Head of caudate nucleus (tissue), 42 donors: ENCODE measurements around the gene LSAMP.

Source experiments
- DNase-seq, 42 donors: peaks; one replicate each; pipeline versions ENCODE4 v3.0.0 to v3.0.0-alpha.2; 2020 to 2021; ENCODE audit warnings: mixed read lengths in 7 of 42
- intact Hi-C: fragments of 100-400 bp; cut with DNase I; formaldehyde crosslinking; loops from one replicate; pipeline ENCODE4 v1.15.0; 2022

LSAMP gene

DNA sequence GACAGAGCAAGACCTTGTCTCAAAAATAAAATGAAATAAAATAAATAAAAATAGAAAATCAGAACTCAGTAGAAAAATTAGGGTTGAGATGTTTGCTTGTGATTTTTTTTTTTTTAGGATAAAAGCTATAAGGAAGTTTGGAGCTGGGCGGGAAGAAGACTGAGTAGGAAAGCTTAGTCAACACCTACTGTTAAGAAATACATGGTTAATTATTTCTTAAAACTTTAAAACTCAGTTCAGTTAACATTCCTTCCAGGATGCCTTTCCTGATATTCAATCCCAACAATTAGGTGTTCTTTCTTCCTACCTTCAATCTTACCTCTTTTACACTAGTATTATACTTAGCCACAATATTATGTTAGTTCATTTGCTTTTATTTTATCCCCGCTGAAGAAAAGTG, 246.2 kb downstream of the LSAMP start:
- intact Hi-C loops: no loop called here
- no peak for DNase-seq

DNA sequence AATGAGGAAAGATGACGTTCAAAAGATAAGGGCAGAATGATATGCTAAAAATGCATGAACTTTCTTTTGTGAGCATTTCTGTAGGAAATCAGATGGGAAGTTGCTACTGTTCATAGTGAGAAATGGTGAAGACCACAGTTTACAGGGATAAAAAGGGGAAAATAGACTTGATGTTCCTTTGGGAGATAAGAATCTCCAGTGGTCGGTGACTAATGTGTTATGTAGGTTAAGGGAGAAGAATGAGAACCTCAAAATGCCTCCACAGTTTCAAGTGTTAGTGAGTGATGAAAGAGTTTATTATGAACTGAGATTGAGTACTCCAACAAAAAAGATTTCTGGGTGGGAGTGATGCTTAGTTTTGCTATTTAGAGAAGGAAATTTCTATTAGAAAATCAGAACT, 247.2 kb downstream of the LSAMP start:
- intact Hi-C loops: no loop called here
- no peak for DNase-seq

DNA sequence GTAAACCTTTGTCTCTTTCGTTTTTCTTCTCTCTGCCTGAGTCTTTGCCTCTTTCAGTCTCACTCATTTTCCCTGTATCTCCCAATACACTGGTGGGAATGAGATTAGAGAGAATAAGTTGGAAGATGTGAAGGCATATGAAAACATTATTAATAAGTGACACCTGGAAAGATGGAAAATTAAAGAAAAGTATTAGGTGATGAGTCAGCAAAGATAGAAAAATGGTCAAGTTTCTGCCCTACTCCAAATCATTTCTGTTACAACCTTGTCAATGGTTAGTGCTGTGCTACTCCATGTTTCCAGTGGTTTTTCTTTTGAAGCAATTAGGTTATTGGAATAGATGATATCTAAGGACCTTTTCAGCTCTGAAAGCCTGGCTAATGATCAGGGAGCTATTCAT, 252.8 kb downstream of the LSAMP start:
- DNase-seq: no peak

DNA sequence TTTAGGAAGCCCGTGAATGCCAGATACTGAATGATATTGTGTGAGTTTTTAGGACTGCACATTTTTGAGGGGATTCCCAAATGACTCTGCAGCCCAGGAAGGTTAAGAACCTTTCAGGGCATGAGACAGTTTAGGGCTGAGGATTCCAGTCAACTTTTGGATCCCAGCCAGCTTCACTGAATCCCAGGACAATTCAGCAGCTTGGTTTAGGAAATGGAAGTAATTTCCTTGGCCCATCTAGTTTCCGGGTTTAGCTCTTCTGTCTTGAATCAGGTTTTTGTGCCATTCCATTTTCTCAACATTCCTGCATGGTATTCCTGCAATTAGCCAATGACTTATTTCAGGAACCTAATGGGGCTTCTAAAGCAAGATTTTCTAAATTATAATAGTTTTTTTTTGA, 253.9 kb downstream of the LSAMP start:
- intact Hi-C loops: no loop called here
- DNase-seq: no peak

More for the DNA sequence above, 252.8 kb downstream of the LSAMP start:
- intact Hi-C loops: no loop called here

DNA sequence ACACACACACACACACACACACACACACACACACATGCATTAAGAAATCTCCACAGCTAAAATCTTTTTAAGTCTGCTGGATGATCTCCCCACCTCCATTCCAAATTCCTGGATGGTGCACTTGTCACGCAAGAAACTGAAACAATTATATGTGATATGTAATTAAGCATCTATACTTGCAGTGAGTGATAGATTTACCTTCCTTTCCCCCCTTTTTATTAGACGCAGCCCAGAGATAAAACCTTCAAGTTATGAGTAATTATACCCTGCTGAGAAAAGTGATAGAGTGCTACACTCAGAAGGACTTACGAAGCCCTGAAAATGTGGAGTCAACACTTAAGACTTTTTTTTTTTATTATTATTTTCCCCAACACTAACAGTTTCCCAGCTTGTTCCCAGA, 255.2 kb downstream of the LSAMP start:
- intact Hi-C loops: no loop called here

DNA sequence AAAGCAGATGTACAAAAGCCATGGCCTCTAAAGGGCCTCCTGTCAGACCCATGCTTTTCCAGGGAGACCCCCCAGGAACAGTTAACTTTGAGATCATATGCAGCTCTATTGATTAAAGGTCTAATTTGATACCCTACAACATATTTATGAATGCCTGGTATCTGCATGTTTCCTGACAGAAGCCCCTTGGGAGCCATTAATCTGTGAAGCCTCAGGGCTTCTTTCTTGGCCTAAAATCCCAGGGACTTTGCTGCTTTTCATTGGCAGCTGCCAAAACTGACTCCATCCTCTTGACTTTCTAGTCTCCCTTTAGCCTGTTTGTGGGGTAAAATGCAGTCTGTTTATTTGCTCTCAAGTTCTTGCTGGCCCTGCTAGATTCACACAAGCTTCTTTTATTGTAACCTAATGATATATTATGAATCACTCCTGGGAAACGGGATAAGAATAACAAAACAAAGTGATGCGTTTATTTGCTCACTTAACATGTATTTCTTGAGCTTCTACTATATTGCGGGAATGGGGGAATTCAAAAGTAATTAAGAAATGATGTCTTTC, 257.0 kb downstream of the LSAMP start:
- intact Hi-C loops: no loop called here
- DNase-seq: no peak

More for the DNA sequence above, 255.2 kb downstream of the LSAMP start:
- DNase-seq: no peak

DNA sequence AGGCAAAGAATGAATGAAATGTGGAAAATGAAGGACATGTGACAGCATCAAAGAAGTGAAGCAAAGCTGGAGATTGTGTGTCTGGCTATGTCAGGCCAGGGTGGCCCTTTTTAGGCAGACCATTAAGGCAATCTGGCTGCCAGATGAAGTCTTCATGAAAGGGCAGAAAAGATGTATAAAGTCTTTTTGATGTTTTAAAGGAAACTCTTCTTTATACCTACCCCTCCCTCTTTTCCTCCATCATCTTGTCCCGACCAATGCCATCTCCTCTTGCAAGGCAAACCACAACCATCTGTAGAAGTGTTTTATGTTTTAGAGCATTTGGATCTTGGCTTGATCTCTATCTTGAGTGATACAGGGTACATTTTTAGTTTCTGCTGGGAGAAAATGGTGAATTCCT, 259.2 kb downstream of the LSAMP start:
- DNase-seq: no peak

DNA sequence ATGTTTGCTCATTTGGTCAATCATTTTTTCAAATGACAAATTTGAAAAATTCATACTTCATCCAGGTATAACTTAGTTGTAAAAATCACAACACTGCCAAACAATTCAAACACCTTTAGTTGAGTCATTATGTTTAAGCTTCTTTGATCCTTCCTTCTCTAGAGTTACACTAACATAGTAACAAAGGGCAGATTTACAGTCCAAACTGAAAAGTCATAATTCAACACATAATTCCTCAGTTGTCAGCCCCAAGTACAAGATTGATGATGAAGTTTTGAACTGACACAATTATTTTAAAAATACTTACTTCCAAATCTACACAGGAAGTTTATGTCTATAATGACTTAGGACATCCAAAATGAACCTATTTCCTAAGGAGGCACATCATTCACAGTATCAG, 264.1 kb downstream of the LSAMP start:
- intact Hi-C loops: no loop called here

More for the DNA sequence above, 259.2 kb downstream of the LSAMP start:
- intact Hi-C loops: no loop called here

DNA sequence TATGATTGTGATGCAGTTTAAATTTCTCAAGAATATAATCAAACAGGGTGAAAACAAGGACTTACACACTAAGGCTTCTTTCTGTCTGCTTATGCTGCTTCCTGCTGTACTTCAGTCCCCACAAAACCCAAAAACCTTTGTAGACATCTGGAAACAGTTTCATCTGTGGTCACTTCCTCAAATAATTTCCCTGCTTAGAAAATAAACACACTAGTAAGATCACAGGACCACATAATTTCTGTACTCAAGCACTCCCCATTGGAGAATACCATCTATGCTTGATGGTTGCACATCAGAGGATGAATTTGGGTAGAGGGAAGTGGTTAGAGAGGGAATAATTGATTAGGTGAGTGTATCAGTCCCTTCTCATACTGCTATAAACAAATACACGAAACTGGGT, 266.2 kb downstream of the LSAMP start:
- DNase-seq: no peak
- intact Hi-C loops: no loop called here

More for the DNA sequence above, 264.1 kb downstream of the LSAMP start:
- DNase-seq: no peak

DNA sequence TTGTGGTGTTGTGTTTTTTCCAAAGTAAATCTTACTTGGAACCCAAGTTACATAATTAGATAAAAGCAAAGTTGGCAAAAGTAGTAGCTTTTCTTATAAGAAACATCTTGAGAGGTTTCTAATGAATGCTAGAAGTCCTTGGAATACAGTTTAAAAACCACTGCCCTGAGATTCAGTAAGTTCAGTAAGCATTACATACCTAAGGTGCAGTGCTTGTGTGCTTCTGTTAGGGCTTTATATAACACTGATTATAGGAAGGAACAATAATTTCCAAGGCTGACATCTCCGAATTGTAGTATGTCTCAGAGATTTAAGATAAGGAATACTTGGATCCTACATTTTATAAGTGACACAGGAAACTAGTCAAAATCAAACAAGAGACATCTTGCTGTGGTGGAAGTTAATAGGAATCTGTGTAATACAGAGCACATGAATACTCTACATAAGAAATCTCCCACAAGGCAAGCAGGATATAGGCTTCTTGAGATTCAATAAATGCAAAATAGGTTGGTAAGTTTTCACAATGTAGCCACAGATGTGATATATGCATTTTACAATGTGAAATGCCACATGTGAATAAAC, 268.2 kb downstream of the LSAMP start:
- intact Hi-C loops: no loop called here

DNA sequence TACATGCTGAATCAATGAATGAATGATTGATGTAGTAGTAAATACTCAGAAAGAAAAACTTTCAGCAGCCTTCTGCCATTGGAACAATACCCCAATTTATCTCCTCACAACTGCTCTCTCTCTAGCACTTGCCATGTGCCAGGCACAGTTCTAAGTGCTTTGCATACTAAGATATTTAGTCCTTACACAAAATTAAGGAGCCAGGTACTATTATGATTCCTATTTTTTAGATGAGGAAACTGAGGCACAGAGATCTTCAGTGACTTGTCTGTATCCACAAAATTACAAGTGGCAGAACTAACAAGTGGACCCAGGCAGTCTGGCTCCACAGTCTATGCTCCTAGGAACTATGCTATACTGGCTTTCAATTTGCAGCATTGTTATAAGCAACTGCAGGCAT, 279.2 kb downstream of the LSAMP start:
- intact Hi-C loops: no loop called here
- DNase-seq: peak in 9 of 42 donors; percentile 10 to 59 (median 31)

More for the DNA sequence above, 268.2 kb downstream of the LSAMP start:
- no peak for DNase-seq

DNA sequence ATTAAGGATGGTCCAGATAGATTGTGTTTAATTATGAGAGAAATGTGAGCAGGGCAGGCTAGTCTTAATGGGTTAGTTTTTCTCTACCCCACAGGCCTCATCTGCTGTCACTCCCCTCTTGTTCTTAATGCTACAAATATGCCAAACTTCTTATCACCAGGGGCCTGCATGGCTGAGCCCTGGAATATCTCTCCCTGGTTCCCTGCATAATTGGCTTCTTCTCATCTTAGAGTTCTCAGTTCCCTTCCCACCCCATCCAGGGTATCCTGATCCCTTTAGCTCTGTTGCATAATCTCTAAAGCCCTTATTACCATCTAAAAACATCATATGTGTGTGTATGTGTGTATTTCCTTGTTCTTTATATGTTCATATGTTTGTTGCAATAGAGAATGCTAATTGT, 279.6 kb downstream of the LSAMP start:
- intact Hi-C loops: no loop called here

DNA sequence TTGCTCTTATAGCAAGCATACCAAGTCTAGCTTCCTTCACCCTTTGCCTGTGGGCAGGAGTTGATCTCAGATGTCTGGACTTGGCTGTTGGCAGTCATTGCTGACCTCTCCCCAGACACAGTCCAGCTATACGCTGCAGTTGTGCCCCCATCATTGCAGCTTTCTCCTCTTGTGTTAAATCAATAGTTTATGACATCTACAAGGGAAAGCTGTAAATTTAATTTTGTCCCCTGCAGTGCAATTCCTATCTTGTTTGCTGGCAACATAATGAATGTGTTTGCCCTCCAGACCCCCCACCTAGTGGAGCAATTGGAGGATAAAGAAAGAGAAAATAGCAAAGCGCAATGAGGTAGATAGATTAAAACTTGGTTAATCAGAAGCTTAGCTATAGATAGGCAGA, 280.2 kb downstream of the LSAMP start:
- intact Hi-C loops: no loop called here
- DNase-seq: no peak

More for the DNA sequence above, 279.6 kb downstream of the LSAMP start:
- DNase-seq: no peak

DNA sequence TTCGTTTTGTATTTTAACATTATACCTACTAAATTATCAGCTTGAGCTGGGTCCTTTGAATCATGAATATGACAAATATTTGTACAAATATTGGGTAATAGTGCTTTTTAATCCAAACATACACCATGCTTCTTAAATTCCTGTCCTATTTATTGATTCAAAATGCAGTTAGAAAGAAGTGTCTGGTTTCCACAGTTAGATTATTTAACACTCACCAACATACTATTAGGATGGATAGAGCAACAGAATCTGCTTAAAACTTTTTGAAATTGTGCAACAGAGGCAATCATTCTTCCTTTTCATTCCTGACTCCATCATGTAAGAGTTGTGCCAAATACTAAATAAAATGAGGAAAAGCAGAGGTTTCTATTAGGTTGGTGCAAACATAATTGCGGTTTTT, 281.2 kb downstream of the LSAMP start:
- intact Hi-C loops: no loop called here
- DNase-seq: no peak

DNA sequence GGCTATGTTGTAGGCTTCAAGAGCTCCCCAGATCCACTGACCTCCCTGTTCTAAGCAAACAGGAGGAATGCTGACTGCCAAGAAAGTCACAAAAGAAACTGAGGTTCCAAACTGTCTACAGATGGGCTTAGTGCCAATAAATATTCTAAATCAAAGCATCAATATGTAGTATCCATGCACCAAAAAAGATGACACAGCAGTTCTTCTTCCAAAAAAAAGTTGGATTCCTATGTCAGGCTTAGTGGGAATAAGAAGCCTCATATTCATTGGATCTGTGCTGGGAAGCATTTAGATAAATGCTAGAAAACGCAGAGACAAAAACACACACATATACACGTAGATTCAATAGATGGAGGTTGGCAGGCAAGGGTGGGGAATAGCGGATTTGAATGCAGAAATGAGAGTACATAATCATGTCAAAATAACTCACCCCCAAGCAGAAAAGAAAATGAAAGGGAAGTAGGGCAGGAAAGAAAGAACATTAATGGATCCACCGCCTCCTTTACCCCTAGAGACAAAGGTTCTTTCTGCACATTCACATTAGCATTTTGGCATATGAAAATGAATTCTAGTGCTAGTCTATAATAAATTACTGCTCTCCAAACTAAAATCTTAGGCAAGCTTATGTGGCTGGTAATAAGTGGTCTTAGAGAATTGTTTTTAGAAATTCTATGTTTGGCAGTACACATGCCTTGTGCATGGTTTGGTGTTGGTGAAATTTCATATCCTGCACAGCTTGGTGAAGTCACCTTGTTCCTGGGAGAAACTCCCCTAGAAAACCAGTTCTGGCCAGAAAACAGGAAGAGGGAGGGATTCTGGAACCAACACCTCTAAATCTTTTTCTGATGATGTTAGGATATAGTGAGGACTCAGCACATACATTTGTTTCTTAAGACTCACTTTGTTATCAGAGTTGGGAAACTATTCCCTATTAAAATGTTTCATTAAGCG, 283.4 kb downstream of the LSAMP start:
- DNase-seq: peak in 7 of 42 donors; percentile 13 to 53 (median 24)
- intact Hi-C loops: no loop called here

DNA sequence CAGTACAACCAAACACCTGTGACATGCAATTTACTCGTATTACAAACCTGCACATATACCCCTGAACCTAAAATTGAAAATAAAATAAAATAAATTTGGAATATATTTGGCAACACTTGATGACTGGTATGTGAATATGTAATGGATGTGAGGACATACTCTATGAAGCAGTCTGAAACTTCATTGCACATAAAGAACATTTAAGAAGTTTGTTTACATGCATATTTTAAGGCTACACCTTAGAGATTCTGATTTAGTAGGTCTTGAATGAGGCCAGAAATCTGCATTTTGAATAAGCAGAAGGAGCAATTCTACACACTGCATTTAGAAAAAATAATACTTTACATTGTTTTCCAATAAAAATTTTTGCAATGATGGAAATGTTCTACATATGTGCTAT, 284.7 kb downstream of the LSAMP start:
- DNase-seq: no peak
- intact Hi-C loops: no loop called here

DNA sequence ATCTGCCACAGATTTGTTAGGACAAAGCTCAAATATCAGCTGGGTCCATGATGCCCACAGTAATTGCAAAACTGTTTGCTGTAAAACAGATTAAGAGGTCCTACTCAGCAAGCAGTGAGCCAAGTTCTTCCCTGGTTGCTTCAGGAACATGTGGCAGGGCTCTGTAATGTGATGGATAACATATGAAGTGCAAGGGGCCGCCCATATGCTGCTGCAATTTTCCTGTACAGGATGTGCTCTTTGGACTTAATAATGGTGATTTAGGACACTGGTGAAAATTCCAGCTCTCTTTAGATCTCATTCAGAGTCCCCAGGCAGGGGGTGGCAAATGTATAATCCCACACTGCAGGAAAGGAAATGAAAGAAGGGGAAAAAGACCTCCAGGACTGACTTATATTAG, 289.4 kb downstream of the LSAMP start:
- intact Hi-C loops: no loop called here
- DNase-seq: no peak

DNA sequence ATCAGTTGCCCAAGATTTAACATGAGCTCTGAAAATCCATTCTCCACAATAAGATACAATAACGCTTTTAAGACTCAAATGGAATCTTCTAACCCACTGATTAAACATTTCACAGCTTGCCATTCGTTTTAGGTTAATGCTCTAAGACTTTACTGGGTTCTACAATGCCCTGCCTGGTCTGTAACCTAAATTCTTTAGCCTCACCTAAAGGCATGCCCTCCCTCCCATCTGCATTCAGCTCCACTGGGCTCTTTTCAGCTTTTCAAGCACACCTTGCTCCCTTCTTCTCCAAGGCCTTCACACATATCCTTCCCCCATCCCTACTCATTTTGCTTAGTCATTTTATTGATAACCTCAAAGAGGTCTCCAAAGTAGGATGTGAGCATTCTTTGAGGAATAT, 290.9 kb downstream of the LSAMP start:
- DNase-seq: no peak
- intact Hi-C loops: no loop called here

DNA sequence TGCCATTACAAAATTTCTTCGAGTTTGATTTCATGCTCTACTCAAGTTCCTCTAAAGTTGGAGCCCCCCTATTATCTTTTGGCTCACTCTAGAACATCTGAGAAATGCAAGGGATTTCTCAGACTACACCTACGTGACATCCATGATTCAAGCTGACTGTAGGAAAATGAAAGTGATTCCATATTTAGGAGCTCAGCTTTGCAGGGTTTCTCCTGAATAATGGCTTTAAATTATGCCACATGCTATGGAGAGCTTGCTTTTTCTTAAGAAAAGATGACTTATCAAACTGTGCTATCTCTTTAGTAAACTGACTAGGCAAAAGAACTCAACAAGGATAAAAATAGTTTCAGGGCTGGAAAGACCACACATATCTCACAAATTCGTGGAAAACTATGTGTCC, 292.1 kb downstream of the LSAMP start:
- intact Hi-C loops: no loop called here
- DNase-seq: peak in 1 of 42 donors; percentile 14

DNA sequence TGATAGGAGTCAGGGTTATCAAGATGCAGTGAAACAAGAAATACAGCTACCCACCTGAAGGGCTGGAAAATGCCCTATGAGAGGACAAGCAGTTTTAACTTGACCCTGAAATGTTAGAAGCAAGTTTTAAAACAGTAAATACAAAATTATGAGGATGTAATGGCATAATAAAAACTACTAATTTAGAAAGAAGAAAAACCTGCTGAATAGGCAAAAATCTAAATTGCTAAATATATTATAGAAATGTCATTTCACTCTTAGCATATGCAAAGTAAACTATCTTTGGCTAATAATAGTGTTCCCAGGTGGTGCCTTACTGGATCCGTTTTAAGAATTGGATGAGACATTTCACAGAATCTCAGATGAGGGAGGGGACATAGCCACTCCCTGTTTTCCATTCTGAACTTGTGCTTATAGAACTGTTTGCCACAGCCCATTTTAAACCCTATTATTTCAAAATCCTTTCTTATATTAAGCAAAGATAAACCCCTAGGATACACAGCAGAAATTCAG, 294.6 kb downstream of the LSAMP start:
- DNase-seq: no peak
- intact Hi-C loops: no loop called here
